Stimulated activated CD4-positive, alpha-beta T cell treated with anti-CD3 and anti-CD28 coated beads, TNF-alpha, amount 100 ng/mL, for 24 hours (primary cell): ENCODE results near the gene GFY.

Experiments used
- DNase-seq, 3 experiments: peaks; one replicate each; pipeline ENCODE4 v3.0.0-alpha.2; 2020; ENCODE audit warnings: low read depth in 3 of 3

Gene GFY

GRCh38 chr19:49427855-49428546 lies 2.8 kb downstream of the GFY start:
- DNase-seq: no peak

- DNase-seq: no peak
These were observed 3.6 kb downstream of the GFY start for GRCh38 chr19:49428547-49429451.

GRCh38 chr19:49430172-49430677 lies 5.0 kb downstream of the GFY start:
- no peak for DNase-seq

GRCh38 chr19:49430678-49431329 lies 5.6 kb downstream of the GFY start:
- DNase-seq: peak in 1 of 3 experiments; percentile 36

DNA sequence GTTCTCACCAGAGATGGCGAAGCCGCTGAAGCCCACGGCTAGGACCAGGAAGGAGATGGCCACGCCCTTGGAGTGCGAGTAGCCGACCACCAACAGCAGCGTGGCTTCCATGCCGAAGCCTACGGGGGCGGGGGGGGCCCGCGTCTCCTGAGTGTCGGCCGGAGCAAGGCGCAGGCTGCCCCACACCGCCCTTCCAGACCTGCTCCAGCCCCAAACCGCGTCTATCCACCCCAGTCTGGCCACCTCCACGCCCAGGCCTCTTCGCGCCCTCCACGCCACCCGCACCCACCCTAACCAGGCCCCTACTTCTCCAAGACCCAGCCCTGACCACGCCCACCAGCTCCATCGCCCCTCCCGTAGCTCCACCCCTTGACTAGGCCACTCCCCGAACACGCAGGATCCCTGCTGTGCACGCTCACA lies 6.2 kb downstream of the GFY start:
- DNase-seq: peak in 1 of 3 experiments; percentile 34

DNA sequence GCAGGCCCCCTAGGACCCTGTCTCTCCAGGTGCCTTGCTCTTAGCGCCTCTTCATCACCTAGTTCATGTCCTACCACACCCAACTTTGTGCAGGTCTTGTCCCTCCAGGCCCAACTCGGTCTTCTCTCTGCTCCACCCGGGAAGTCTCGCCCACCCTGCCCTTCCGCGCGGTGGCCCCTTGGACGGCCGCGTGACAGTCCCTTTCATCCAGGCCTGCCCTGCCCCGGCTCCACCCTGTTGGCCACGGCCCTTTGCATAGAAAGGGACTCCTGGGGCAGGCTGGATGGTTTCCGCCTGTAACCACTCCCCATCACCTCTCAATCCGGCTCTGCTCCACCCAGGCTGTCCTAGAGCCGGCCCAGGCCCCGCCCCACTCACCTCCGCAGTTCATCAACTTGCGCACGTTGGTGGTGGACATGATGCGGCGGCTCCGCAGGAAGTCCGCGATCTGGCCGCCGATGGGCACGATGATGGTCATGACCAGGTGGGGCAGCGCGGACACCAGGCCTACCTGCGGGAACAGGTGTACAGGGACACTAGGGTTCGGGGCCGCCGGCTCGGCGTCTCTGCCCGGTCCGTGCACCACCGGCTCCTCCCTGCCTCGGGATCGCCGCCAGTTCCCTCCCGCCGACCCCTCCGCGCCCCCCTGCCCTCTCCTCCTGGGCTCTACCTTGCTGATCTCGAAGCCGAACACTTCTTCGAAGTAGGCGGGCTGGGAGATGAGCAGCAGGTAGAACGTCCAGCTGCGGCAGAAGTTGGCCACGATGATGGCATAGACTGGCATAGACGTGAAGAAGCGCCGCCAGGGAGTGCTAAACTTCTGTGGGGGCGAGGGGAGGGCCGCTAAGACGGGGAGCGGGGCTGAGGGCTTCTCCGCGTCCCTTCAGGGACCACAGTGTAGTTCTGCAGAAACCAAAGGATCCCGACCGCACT lies 7.2 kb downstream of the GFY start:
- DNase-seq: peak in 1 of 3 experiments; percentile 23

- DNase-seq: no peak
These were observed 8.2 kb downstream of the GFY start for GRCh38 chr19:49433240-49433901.

- no peak for DNase-seq
These were observed 9.9 kb downstream of the GFY start for GRCh38 chr19:49434907-49435583.

GRCh38 chr19:49435670-49436069 lies 10.5 kb downstream of the GFY start:
- DNase-seq: no peak

GRCh38 chr19:49436381-49437017 lies 11.3 kb downstream of the GFY start:
- DNase-seq: peak in 2 of 3 experiments; percentile 38 to 67

DNA sequence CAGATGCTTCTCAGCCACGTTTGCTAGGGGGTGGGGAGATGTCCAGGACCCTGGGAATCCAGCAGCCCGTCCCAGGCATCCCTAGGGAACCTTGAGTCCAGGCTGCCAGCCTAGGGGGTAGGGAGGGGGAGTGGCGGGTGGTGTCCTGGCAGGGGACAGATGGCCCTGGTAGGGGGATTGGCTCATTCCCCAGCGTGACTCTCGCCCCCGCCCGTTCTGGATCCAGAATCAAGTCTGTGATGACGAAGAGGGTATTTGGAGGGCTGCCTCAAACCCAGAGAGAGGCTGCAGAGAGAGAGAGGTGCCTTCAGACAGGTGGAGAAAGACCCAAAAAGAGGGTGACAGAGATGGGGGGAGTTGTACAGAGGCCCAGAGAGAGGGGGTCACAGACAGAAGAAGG lies 12.0 kb downstream of the GFY start:
- no peak for DNase-seq

- no peak for DNase-seq
These were observed 13.1 kb downstream of the GFY start for GRCh38 chr19:49438261-49438660.

DNA sequence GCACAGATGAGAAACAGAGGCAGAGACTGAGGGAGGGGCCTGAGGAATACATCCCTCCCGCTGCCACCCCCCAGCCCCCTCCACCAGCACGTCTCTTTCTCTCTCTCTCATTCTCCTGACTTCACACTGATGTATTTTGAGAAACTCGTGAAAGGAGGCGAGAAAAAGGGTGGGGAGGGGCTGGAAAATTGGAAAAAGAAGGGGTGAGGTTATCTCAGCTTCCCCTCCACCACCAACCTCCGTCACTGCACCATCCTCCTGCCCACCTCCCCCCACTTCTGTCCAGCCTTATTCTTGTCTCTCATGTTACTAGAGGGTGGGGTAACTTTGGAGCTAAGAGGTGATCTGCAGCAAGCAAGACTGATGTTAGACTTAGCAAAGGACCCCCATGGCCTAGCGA lies 14.6 kb downstream of the GFY start:
- DNase-seq: no peak

- no peak for DNase-seq
These were observed 15.4 kb downstream of the GFY start for GRCh38 chr19:49440439-49441209.

DNA sequence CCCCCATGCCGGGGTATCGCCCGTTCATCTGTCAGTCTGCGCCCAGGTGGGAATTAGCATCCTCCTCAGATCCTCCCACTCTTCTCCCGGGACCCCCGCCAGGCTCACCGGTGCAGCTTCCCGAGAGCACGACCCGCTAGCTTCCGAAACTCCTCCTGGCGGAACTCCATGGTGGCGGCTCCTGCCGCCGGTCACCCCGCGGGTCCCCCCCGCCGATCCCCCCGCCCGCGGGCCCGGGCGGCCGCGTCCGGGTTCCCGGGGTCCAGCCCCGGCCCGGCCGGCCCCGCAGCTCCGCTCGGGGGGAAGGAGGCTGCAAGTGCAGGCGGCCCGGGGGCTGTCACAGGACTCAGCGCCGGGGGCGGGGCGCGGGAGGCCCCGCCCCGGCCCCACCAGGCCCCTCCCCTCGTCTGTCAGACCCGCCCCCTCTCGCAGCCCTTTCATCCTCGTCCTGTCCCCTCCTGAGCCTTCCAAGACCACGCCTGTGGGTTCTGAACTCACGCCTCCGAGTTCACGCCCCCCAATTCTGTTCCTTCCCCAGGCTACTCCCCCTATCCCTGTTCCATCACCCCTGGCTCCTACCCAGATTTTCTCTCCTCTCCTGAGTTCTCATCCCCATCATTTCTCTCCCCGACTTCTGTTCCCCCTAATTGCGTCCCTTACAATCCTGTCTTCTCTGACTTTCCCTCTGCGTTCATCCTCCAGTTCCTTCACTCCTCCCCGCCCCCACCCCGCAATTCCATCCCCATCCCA lies 16.2 kb downstream of the GFY start, which contains the start of gene SLC17A7:
Gene SLC17A7, minus strand, starts transcription at position 318 of the 750 bp plus-strand sequence. Its CDS starts 148 bp downstream, at position 170.
- DNase-seq: peak in 1 of 3 experiments; percentile 35

DNA sequence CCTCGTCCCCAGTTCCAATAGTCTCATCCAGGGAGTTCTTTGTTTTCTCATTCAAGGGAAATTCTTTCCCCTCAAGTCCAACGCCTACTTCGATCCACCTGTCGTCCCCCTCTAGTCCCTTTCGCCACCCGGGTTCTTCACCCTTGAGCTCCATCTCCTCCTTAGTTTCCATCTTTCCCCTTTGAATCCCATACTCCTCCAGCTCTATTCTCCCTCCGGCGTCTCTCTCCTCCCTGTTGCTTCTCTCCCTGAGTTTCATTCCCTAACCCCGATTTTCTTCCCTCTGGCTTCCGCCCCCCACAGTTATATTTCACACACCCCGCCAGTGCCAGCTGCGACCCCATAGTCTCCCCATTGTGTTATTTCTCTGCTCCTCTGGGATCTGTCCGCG lies 16.8 kb downstream of the GFY start:
- DNase-seq: no peak

DNA sequence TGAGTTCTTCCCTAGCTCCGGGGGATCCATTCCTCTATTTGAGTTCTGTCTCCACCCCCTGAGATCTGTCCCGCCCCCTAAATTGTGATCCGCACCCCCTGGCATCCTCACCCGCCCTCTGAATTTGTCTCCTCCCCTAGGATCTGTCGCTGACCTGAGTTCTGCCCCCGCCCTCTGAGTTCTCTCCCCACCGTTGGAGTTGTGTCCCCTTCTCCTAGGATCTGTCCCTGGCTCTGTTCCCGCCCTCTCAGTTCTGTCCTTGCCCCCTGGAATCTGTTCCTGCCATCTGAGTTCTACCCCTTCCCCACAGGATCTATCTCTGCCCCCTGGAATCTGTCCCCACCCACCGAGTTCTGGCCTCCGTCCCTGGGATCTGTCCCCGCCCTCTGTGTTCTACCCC lies 17.2 kb downstream of the GFY start:
- peak in 1 of 3 experiments; percentile 19 for DNase-seq
